ENCODE results near the gene C2CD3.
"Not testable (repeated sequence)": the region's sequence is repeated elsewhere in the genome, so short reads cannot be mapped to it uniquely, and the experiment has no call there.

Gene C2CD3

DNA sequence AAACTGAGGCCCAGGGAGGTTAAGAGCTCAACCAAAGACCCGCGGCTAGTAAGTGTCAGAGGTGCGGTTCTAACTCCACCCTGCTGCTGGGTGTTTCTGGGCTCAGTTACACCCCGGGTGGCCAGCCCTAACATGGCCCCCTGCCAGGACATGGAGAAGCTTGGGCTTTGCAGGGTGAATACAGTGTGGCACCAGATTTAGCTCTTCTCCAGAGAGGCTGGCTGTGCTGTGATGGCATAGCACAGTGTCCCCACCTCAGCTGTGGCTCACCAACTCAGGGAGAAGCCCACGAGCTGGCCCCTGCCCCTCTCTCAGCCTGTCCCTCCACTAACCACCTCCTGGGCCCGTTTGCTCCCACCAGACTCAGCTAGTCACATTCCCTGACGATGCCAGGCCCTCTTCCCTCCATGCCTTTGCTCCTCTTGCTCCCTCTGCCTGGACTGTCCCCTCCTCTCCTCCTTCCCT is 168.9 kb downstream of the C2CD3 start:
- no peak for DNase-seq

DNA sequence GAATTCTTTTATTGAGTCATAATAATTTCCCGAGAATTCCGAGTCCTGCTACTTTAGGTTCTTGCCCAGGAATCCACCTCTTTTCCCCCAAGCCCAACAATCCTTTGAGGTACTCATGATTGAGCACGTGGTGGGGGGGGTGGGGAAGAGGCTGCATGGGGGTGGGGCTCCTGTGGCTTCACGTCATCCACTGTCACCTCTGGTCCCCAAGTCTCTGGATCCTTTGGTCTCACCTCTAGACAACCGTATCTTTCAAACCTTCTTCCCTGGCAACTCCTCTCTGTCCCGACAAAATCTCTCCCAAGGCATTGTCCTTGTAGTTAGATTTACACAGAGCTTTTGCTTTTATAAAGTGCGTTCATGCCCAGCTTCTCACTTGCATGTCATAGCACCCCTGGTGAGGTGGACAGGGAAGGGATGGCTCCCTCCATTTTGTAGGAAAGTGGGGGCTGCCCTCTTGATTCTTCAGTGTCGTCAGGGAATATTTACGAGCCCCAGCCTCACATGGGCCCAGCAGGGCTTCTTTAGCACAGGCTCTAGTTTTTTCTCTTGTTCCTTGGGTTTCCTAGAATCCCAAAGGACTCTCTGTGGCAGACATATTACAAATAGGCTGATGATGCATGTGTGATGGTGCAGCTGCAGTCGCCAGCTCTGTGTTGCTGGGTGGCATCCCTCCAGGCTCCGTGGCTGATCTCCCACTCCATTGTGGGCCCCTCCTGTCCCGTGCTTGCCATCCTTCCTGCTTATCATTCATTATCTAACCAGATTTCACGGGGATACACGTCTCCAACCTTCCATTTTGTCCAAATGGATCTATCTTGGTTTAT is 170.3 kb downstream of the C2CD3 start:
- DNase-seq, result no peak

DNA sequence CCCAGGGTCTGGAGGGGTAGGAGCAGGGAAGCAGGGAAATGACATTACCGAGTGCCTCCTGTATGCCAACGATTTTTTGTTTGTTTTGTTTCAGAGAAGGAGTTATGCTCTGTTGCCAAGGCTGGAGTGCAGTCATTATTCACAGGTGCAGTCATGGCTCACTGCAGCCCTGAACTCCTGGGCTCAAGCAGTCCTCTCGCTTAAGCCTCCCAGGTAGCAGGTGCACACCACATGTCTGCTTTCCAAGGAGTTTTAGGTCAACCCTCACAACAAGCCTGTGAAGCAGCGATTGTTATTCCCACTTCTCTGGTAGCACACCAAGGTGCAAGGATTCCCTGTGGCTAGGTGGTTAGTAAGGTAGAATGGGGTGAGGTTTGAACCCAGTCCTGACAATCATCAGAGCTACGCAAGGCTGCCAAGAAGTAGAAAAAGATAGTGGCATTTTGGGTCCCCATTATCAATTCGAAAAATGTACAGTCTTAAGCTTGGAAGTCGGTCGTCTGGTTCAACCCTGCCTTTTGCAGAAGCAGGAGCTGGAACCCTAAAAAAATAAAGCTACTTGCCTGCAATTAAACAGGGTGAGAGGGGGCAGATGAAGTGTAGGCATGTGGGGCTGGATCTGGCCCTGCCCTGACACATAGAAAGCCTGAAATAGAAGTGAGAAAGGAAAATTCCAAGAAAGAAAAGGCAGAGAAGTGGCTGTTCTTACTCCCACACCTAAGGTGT is 171.1 kb downstream of the C2CD3 start:
- no peak for DNase-seq

DNA sequence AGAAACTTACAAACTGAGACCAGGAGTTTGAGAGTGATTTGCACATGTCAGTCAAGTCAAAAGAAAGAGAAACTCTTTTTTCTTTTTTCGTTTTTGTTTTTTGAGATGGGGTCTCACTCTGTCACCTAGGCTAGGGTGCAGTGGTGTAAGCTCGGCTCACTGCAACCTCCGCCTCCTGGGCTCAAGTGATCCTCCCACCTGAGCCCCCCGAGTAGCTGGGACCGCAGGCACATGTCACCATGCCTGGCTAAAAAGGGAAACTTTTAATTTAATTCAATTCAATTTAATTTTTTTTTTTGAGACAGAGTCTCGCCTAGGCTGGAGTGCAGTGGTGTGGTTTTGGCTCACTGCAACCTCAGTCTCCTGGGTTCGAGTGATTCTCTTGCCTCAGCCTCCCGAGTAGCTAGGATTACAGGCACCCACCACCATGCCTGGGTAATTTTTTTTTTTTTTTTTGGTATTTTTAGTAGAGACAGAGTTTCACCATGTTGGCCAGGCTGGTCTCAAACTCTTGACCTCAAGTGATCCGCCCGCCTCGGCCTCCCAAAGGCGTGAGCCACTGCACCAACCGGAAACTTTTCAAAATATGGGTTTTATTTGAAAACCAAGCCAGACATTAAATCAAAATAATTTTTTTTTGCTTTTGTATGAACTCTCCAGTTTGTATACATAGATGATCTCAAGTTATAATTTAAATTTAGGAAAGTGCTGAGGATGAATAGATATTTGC is 171.8 kb downstream of the C2CD3 start:
- DNase-seq, result no peak

DNA sequence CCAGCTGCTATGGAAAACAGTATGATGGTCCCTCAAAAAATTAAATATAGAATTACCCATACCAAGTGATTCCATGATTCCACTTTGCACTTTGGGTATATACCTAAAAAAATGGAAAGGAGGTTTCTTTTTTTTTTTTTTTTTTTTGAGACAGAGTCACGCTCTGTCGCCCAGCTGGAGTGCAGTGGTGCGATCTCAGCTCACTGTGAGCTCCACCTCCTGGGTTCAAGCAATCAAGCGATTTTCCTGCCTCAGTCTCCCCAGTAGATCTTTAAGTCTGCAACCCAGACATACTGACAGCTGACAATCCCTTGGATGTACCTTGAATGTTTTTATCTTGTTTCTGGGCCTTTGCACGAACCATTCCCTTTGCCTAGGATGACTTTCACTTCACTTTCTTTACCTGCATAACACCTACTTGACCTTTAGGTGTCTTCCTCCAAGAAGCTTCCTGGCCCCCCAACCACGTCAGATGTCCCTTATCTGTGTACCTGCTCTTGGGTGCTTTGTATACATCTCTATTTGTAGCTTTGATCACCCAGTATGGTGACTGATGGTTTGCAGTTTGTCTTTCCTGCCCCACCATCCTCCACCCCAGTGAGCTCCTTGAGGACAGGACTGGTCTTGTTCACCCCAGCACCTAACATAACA is 173.6 kb downstream of the C2CD3 start:
- no peak for DNase-seq

DNA sequence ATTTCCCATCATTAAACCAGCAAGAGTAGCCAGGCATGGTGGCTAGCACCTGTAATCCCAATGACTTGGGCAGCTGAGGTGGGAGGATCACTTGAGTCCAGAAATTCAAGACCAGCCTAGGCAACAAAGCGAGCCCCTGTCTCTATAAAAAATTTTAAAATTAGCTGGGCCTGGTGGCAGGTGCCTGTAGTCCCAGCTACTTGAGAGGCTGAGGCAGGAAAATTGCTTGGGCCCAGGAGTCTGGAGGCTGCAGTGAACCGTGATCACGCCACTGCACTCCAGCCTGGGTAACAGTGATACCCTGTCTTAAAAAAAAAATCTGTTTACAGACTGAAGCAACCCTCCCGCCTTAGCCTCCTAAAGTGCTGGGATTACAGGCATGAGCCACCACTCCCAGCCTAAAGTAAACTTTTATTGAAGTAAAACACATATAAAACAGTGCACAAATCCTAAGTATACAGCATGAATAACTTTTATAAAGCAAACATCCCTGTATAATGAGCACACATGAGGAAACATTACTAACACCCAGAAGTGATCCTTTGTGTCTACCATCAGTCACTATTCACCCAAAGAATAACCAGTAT is 174.5 kb downstream of the C2CD3 start:
- DNase-seq, result no peak

DNA sequence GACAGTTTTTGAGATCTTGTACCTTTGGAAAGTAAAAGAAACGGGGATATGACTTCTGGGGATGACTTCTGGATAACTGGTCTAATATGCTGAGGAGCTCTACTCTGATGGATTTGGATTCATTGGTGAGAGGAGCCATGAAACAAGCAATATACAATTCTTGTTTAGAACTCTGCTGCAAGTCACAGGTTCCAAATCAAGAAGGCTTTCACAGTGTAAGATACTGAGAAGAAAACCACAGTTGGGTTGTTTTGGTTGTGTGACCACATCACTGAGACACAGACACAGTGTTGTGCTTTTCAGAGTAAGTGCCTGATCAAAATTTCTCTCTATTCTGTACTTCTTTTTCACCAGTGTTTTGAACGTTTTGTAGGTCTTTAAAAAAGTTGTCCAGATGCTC is 175.1 kb downstream of the C2CD3 start:
- no peak for DNase-seq

DNA sequence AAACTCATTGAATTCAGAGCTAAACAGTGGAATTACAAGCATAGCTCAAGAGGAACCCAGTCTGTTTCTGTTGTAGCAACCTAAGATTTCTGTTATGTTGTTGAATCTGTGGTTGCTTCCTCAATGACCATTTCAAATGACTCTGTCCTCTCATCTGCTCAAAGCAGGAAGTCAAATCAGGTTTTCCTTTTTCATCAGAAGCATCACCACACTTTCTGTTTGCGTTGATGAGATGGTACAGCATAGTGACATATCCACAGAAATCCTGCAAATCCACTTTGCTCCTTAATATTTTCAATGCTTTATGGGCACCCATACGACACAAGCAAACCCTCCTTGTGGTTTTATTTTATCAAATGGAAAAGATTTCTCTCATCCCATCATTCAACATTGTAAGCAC is 175.6 kb downstream of the C2CD3 start:
- DNase-seq, result peak; percentile 86

DNA sequence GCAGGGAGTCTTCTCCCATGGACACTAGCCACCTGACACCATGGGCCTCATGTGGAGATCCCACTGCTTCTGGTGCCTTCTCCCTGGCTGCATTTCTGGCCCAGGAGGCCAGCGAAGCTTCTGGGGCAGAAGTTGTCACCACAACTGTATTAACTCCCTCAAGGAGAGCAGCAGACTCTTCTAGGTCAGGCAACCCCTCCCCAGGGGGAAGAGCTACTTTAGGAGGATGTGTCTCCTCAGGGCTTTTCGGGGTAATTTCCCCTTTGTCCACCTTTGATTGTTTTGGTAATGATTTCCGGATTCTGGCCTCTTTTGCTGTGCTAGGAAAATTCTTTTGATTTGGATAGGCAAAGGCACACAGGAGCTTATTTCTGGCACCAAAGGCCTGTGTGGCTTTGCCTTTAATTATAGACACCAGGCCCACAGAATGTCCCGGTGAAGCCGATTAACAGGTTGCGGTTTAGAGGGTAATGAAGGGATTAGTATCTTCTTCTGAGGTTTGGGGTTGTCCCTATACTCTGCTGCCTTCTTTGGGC is 179.3 kb downstream of the C2CD3 start:
- no peak for DNase-seq

DNA sequence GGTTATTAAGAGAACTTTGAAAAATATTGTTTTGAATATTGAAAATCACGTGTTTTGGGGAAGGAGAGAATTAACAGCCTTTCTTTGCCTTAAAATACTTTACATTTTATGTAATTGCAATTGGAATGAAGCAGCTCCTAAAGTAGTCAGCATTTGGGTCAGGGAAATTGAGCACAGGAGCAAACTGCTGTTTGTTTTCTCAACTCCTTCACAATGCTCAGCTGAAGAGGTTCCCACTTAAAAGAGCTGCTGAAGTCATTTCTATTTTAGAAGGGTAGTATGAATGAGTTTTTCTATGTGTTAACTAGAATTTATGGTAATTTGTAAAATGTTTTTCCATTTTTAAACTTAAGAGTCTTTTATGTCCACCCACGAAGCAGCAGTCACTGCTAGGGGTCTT is 180.1 kb downstream of the C2CD3 start:
- DNase-seq, result no peak

DNA sequence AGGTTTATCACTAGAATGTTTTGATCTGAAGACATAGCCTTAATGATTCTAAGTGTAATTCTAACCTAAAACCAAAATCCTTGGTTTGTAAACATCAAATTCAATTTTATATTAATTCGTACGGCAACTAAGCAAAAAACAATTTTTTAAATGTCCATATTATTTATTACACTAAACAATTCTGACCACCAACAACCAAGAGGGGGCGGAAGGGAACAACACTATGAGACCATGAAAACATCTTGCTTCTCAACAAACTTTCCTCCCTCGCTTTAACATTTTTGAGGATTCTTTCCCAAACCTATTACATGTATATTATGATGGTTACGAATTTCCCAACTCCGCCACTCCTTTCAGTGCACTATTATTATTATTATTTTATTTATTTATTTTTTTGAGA is 181.6 kb downstream of the C2CD3 start:
- peak; percentile 12 for DNase-seq

DNA sequence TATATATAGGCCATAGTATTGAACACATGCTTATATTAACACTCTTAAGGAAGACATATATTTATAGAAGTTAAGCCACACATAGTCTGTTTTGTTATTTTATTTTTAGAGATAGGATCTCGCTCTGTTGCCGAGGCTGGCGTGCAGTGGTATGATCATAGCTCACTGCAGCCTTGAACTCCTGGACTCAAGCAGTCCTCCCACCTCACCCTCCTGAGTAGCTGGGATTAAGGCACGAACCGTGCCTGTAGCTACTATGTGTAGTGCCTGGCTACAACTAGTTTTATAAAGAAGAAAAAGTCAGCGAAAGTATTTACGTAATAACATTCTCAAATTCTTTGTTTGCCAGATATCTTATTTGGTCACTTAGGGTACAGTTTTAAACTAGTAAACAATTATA is 182.6 kb downstream of the C2CD3 start:
- no peak for DNase-seq

DNA sequence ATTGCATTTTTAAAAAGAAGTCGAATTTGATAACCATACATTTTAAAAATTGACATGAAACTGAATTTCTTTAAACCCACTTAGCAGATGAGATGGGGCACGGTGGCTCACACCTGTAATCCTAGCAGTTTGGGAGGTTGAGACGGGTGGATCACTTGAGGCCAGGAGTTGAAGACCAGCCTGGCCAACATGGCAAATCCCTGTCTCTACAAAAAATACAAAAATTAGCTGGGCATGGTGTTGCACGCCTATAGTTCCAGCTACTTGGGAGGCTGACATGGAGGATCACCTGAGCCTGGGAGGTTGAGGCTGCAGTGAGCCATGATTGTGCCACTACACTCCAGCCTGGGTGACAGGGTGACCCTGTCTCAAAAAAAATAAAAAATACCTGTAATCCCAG is 185.1 kb downstream of the C2CD3 start:
- not testable (repeated sequence) for DNase-seq

DNA sequence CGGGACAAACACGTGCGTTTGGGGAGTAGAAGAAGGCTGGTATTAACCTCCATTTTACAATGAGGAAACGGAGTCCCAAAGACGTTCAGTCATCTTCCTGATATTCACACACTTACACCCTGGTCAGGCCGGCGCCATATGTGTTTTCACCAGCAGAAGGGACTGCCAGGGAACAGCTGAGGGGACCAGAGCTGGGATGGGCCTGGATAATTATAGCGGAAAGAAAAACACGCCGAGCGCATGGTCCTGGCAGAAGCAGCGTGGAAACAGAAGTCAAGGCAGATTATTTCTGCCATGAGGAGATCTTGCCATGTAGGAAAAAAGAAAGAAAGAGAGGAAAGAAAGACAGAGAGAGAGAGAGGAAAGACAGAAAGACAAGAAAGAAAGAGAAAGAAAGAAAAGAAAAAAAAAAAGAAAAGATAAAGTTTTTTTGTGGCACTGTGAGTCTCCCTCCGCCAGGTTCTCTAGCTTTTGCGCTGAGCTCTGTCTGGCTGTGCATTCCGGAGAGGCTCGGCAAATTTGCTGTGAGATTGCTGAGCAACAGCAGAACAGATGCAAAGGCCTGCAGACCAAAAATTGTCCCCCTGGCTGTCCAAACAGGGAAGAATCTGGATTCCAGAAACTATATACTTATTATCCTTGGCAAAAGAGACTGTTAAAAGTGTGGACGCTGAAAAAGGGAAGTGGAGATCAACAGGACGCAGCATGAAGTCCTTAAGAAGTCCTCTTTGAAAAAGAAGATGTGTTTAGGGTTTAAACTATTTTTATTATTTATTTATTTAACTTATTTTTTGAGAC is 186.9 kb downstream of the C2CD3 start:
- peak; percentile 65 for DNase-seq

DNA sequence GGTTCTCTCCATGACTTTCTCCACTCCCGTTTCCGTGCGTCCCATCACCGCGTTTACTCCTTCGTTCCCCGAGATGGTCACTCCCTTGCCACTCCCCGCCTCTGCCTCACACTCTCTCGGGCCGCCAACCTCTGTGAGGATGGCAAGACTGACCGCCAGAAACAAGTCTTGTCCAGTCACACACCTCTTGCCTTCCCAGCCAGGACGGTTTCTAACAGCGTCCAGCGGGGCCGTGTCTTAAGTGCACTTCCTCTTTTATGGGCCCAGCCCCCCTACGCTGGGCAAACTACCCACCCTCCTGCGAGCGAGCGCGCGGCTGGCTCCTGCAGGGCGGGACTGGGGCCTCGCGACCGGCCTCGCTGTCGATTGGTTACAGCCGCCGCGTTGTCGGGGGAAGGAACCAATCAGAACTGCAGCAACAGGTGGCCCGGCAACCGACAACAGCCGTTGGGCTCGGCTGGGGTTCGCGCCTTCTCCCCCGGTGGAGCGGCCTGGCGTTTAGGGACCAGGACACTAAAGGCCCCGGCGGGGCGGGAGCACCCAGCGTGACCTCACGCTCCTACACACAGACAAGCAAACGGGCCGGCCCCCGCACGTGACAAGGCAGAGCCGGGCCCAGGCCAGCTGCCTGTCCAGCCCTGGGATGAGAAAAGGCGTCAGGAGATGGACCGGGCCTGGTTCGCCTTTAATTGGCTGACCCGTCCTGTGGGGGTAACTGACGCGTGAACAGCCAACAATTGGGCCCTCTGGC is 187.6 kb downstream of the C2CD3 start:
- DNase-seq, result peak; percentile 98

DNA sequence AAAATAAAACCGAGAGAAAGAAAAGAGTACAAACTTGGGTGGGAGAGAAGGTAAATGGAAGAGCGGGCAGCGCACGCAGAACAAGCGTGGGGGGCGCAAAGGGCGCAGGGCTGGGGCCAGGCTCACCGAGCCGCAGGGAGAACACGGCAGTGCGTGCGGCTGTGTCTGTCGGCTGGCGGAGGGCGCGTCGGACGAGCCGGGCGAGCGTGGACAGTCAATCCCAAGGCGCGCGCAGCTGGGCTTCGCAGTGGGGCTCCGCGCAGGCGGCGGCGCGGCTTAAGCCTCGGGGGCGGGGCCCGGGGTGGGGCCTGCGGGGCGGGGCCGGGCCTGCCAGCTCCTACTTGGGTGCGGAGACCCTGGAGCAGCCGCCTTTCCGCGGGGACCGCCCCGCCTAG is 188.2 kb downstream of the C2CD3 start, which contains the start of gene UCP2:
TSS of gene UCP2 (minus strand) at position 249 of the 395 bp plus-strand sequence. CDS start 4,465 bp downstream, outside the sequence.
- peak; percentile 91 for DNase-seq

DNA sequence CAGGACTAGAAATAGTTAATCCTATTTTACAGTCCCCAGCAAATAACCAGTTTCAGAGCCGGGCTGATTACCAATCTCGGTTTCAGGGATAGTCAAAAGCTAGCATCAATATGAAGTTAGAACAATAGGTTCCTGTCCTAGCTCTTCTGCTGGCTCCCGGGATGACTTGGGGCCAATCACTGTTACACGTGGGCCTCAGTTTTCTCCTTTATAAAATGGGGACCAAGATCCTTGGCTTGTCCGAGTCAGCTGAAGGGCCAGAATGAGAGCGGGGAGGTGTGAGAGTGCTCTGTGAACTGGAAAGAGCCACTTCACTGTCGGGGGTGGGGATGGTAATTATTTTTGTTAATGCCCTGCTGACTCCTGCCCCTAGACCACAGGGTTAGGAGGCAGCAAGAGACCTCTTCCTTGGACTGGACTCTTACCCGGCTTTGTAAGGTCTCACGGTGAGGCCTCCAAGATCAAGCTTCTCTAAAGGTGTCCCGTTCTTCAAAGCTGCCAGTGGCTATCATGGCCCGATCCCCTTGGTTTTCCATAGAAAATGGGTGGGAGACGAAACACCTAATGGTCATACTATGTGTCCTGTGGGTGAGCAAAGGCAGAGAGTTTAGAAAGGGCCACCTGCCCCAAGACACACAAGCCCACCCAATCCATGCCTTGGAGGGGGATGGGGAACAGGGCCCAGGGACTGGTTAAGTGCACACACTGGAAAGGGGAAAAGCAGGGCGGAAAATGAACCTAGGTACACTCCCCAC is 189.6 kb downstream of the C2CD3 start:
- DNase-seq, result no peak

DNA sequence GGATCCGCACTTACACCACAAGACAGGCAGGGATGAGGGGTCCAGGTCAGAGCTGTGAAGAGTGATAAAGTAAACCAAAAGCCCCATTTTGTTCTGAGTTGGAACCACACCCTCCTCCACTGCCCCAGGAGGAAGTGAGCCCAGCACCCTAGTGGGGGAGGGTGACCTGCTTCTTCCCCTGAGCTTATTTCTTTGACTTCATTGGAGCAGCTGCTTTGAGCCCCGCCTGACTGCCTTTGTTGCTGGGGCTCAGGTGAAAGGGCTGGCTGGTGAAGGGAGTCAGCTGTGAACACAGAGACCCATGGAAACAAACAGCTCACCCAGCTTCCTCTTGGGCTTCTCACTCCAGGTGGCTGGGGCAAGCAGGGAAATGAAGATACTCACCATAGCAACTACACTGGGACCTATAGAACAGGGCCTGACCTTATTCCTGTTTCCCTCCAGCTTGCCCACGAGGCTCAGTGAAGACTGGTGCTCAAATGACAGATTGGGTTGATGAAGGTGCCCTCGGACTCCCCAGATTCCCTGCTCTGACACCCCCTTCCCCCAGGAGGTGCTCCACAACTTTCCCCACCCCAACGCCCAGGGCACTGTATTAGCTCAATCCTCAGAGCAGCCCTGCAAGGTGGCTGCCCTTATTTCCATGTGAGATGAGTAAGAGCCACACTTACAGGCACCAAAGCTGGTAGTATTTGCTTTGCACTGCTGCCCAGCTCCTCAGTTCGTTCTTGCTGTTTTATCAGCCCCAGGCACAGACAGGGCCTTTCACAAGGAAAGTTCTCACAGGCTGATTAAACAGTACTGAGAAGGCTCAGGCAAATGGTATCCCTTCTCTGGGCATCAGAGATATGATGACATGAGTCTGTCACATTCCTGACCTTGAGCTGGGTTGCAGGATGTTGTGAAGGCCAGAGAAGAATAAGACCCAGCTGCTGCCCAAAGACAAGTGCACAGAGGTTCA is 190.5 kb downstream of the C2CD3 start:
- peak; percentile 83 for DNase-seq
